HEK293 (cell line): Measurements from ENCODE around the gene NDFIP2.

Experiments used
- CTCF ChIA-PET: fragments of 350-600 bp; formaldehyde crosslinking; extraction: SDS; loops from one replicate; lab custom pipeline; 2021; ENCODE audit warnings: antibody characterized with exemption; lab: Yijun Ruan, JAX
- POLR2A ChIA-PET: fragments of 300-600 bp; formaldehyde crosslinking; extraction: SDS; loops from one replicate; lab custom pipeline; 2020; ENCODE audit warnings: antibody characterized with exemption, inconsistent platforms; lab: Yijun Ruan, JAX
- H3K27ac ChIP-seq: fragments of 200-500 bp; sonication (Bioruptor generic); 2 replicates; pipeline ENCODE4 v1.5.1; 2014; ENCODE audit warnings: low read depth, low read length, control low read depth, inconsistent platforms; ENCODE audit errors: extremely low read depth
- H3K36me3 ChIP-seq, 2 experiments: fragments of 200-500 bp in 1 of 2; sonication (Bioruptor generic) in 1 of 2; 1 replicate in 1 of 2; 2 replicates in 1 of 2; pipeline ENCODE4 v1.5.1; 2014 to 2017; ENCODE audit warnings: inconsistent platforms in 2 of 2, low read length in 2 of 2; ENCODE audit not compliant: control insufficient read depth in 2 of 2, insufficient read depth in 1 of 2
- H3K4me1 ChIP-seq: fragments of 200-500 bp; sonication (Bioruptor generic); 2 replicates; pipeline ENCODE4 v1.5.1; 2014; ENCODE audit warnings: mild to moderate bottlenecking, low read length, inconsistent platforms; ENCODE audit not compliant: control insufficient read depth, insufficient read depth
- H3K4me3 ChIP-seq: 2 replicates; pipeline ENCODE4 v1.5.1; 2011; ENCODE audit warnings: low read depth, mild to moderate bottlenecking, control low read depth, low read length, moderate library complexity
- H3K9me3 ChIP-seq: fragments of 200-500 bp; sonication (Bioruptor generic); 2 replicates; pipeline ENCODE4 v1.5.1; 2014; ENCODE audit warnings: low read depth, low read length, inconsistent platforms; ENCODE audit not compliant: control insufficient read depth, insufficient read depth
- MYNN ChIP-seq: fragments of 450-650 bp; formaldehyde crosslinking; IDR thresholded peaks from 2 replicates; pipeline ENCODE4 v1.5.1; 2016; ENCODE audit warnings: missing biosample characterization, missing genetic modification characterization, borderline replicate concordance
- SALL2 ChIP-seq: fragments of 450-650 bp; formaldehyde crosslinking; IDR thresholded peaks from 2 replicates; pipeline ENCODE4 v1.5.0; 2017; ENCODE audit warnings: missing biosample characterization, mild to moderate bottlenecking, missing genetic modification characterization, borderline replicate concordance
- ZEB2 ChIP-seq: fragments of 450-650 bp; formaldehyde crosslinking; IDR thresholded peaks from 2 replicates; pipeline ENCODE4 v1.5.1; 2016; ENCODE audit warnings: missing biosample characterization, missing genetic modification characterization
- ZNF155 ChIP-seq: fragments of 450-650 bp; formaldehyde crosslinking; IDR thresholded peaks from 2 replicates; pipeline ENCODE4 v1.5.1; 2016; ENCODE audit warnings: missing biosample characterization, missing genetic modification characterization
- ZNF211 ChIP-seq: fragments of 450-650 bp; formaldehyde crosslinking; IDR thresholded peaks from 2 replicates; pipeline ENCODE4 v1.5.1; 2016; ENCODE audit warnings: low read depth, missing biosample characterization, missing genetic modification characterization
- ZNF473 ChIP-seq: fragments of 450-650 bp; formaldehyde crosslinking; IDR thresholded peaks from 2 replicates; pipeline ENCODE4 v1.5.1; 2017; ENCODE audit warnings: missing biosample characterization, missing genetic modification characterization
- ZNF571 ChIP-seq: fragments of 450-650 bp; formaldehyde crosslinking; IDR thresholded peaks from 2 replicates; pipeline ENCODE4 v1.5.0; 2017; ENCODE audit warnings: missing biosample characterization, missing genetic modification characterization
- ZNF585B ChIP-seq: fragments of 450-650 bp; formaldehyde crosslinking; IDR thresholded peaks from 2 replicates; pipeline ENCODE4 v1.5.1; 2016; ENCODE audit warnings: missing biosample characterization, missing genetic modification characterization
- ZNF600 ChIP-seq: fragments of 450-650 bp; formaldehyde crosslinking; IDR thresholded peaks from 2 replicates; pipeline ENCODE4 v1.5.1; 2016; ENCODE audit warnings: missing biosample characterization, missing genetic modification characterization
- ZNF658 ChIP-seq: fragments of 450-650 bp; formaldehyde crosslinking; IDR thresholded peaks from 2 replicates; pipeline ENCODE4; 2016; ENCODE audit warnings: missing biosample characterization, missing genetic modification characterization
- ZNF707 ChIP-seq: fragments of 450-650 bp; formaldehyde crosslinking; IDR thresholded peaks from 2 replicates; pipeline ENCODE4 v1.5.1; 2016; ENCODE audit warnings: missing biosample characterization, missing genetic modification characterization
- ZNF747 ChIP-seq: fragments of 450-650 bp; formaldehyde crosslinking; IDR thresholded peaks from 2 replicates; pipeline ENCODE4 v1.5.1; 2016; ENCODE audit warnings: missing biosample characterization, missing genetic modification characterization
- ZNF76 ChIP-seq: fragments of 450-650 bp; formaldehyde crosslinking; IDR thresholded peaks from 2 replicates; pipeline ENCODE4; 2016; ENCODE audit warnings: low read depth, missing biosample characterization, missing genetic modification characterization, borderline replicate concordance
- ZNF777 ChIP-seq: fragments of 450-650 bp; formaldehyde crosslinking; IDR thresholded peaks from 2 replicates; pipeline ENCODE4 v1.5.1; 2017; ENCODE audit warnings: missing biosample characterization, missing genetic modification characterization, borderline replicate concordance
- TF ChIP-seq, protein P1 (sequence below): fragments of 450-650 bp; formaldehyde crosslinking; IDR thresholded peaks from 2 replicates; pipeline ENCODE4 v1.5.1; 2016; ENCODE audit warnings: missing biosample characterization, missing genetic modification characterization
- TF ChIP-seq, protein P2 (sequence below): fragments of 450-650 bp; formaldehyde crosslinking; IDR thresholded peaks from 2 replicates; pipeline ENCODE4 v1.5.1; 2016; ENCODE audit warnings: missing biosample characterization, missing genetic modification characterization
- TF ChIP-seq, protein P3 (sequence below): fragments of 450-650 bp; formaldehyde crosslinking; IDR thresholded peaks from 2 replicates; pipeline ENCODE4 v1.5.1; 2016; ENCODE audit warnings: missing biosample characterization, missing genetic modification characterization
- TF ChIP-seq, protein P4 (sequence below): IDR thresholded peaks from 2 replicates; pipeline ENCODE4 v1.6.1; 2011; ENCODE audit warnings: mild to moderate bottlenecking, low read depth, low read length, borderline replicate concordance
- TF ChIP-seq, protein P5 (sequence below): fragments of 450-650 bp; formaldehyde crosslinking; IDR thresholded peaks from 2 replicates; pipeline ENCODE4 v1.5.1; 2016; ENCODE audit warnings: missing biosample characterization, missing genetic modification characterization, borderline replicate concordance
- TF ChIP-seq, protein P6 (sequence below): fragments of 450-650 bp; formaldehyde crosslinking; IDR thresholded peaks from 2 replicates; pipeline ENCODE4 v1.5.1; 2017; ENCODE audit warnings: missing biosample characterization, missing genetic modification characterization

NDFIP2 gene

DNA sequence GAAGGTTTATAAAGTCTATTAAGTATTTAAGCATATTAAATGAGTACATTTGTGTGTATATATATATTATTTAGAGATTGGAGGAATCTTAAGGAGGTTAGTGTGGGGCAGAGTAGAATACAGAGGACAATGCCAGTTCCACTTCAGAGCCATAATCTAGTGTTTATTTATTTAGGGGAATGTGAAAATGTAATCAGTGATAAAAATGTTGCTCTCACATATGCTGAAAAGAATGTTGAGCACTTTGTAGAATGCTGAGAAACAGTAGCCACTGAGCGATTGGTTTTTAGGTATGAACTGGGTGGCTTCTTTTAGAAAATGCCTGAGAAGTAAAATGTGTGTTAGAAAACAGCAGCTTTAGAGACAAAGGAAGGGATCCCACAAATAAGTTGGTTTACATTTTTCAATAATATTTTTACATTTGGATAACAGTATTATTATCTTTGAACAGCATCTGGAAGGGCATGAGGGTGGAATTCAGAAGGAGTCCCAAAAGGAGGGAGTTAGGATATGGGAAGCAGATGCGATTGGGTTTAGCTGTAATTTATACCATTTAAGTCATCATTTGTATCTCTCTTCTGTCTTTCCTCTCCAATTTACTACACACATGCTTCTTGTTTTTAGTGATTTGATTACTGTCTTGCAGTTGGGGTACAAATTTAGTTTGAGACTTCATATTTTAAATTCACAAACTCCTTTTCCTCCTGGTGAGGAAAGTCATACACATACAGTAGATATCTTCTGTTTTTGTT is 68.6 kb downstream of the NDFIP2 start (continued):
- TF ChIP-seq ZNF571 (tag by site-specific recombination) (no peak), MYNN (tag by site-specific recombination) (no peak)

DNA sequence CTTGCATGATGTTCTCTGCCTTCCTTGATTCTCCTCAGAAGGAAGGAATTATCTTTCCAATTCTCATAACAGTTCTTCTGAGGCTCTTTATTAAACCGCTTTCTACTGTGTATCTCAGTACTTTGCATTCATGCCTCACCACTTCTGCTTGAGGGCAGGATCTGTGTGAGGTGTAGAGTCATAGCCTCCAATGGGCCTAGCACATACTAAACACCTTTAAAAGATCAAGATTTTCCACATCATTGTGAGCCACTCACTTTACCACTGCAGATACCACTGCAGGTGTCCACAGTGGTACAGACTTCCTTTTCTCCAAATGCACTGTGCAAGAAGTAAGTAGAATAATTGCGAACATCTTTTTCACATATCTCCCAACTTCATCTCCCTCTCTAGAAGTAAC is 76.7 kb downstream of the NDFIP2 start:
- H3K4me1 ChIP-seq = no peaks in the 10 kb centered on the region
- TF ChIP-seq, protein P1, sequence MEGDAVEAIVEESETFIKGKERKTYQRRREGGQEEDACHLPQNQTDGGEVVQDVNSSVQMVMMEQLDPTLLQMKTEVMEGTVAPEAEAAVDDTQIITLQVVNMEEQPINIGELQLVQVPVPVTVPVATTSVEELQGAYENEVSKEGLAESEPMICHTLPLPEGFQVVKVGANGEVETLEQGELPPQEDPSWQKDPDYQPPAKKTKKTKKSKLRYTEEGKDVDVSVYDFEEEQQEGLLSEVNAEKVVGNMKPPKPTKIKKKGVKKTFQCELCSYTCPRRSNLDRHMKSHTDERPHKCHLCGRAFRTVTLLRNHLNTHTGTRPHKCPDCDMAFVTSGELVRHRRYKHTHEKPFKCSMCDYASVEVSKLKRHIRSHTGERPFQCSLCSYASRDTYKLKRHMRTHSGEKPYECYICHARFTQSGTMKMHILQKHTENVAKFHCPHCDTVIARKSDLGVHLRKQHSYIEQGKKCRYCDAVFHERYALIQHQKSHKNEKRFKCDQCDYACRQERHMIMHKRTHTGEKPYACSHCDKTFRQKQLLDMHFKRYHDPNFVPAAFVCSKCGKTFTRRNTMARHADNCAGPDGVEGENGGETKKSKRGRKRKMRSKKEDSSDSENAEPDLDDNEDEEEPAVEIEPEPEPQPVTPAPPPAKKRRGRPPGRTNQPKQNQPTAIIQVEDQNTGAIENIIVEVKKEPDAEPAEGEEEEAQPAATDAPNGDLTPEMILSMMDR (tag by site-specific recombination) = no peak
- TF ChIP-seq, protein P2, sequence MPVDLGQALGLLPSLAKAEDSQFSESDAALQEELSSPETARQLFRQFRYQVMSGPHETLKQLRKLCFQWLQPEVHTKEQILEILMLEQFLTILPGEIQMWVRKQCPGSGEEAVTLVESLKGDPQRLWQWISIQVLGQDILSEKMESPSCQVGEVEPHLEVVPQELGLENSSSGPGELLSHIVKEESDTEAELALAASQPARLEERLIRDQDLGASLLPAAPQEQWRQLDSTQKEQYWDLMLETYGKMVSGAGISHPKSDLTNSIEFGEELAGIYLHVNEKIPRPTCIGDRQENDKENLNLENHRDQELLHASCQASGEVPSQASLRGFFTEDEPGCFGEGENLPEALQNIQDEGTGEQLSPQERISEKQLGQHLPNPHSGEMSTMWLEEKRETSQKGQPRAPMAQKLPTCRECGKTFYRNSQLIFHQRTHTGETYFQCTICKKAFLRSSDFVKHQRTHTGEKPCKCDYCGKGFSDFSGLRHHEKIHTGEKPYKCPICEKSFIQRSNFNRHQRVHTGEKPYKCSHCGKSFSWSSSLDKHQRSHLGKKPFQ (tag by site-specific recombination) = no peak
- no peak for TF ChIP-seq ZNF585B (tag by site-specific recombination)
- no peak for TF ChIP-seq ZNF658 (tag by site-specific recombination)
- TF ChIP-seq SALL2 (tag by site-specific recombination) = no peak
- no peak for TF ChIP-seq ZNF155 (tag by site-specific recombination)
- TF ChIP-seq, protein P3, sequence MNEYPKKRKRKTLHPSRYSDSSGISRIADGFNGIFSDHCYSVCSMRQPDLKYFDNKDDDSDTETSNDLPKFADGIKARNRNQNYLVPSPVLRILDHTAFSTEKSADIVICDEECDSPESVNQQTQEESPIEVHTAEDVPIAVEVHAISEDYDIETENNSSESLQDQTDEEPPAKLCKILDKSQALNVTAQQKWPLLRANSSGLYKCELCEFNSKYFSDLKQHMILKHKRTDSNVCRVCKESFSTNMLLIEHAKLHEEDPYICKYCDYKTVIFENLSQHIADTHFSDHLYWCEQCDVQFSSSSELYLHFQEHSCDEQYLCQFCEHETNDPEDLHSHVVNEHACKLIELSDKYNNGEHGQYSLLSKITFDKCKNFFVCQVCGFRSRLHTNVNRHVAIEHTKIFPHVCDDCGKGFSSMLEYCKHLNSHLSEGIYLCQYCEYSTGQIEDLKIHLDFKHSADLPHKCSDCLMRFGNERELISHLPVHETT = no peak
- TF ChIP-seq, protein P4, sequence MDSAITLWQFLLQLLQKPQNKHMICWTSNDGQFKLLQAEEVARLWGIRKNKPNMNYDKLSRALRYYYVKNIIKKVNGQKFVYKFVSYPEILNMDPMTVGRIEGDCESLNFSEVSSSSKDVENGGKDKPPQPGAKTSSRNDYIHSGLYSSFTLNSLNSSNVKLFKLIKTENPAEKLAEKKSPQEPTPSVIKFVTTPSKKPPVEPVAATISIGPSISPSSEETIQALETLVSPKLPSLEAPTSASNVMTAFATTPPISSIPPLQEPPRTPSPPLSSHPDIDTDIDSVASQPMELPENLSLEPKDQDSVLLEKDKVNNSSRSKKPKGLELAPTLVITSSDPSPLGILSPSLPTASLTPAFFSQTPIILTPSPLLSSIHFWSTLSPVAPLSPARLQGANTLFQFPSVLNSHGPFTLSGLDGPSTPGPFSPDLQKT = no peak
- TF ChIP-seq, protein P5, sequence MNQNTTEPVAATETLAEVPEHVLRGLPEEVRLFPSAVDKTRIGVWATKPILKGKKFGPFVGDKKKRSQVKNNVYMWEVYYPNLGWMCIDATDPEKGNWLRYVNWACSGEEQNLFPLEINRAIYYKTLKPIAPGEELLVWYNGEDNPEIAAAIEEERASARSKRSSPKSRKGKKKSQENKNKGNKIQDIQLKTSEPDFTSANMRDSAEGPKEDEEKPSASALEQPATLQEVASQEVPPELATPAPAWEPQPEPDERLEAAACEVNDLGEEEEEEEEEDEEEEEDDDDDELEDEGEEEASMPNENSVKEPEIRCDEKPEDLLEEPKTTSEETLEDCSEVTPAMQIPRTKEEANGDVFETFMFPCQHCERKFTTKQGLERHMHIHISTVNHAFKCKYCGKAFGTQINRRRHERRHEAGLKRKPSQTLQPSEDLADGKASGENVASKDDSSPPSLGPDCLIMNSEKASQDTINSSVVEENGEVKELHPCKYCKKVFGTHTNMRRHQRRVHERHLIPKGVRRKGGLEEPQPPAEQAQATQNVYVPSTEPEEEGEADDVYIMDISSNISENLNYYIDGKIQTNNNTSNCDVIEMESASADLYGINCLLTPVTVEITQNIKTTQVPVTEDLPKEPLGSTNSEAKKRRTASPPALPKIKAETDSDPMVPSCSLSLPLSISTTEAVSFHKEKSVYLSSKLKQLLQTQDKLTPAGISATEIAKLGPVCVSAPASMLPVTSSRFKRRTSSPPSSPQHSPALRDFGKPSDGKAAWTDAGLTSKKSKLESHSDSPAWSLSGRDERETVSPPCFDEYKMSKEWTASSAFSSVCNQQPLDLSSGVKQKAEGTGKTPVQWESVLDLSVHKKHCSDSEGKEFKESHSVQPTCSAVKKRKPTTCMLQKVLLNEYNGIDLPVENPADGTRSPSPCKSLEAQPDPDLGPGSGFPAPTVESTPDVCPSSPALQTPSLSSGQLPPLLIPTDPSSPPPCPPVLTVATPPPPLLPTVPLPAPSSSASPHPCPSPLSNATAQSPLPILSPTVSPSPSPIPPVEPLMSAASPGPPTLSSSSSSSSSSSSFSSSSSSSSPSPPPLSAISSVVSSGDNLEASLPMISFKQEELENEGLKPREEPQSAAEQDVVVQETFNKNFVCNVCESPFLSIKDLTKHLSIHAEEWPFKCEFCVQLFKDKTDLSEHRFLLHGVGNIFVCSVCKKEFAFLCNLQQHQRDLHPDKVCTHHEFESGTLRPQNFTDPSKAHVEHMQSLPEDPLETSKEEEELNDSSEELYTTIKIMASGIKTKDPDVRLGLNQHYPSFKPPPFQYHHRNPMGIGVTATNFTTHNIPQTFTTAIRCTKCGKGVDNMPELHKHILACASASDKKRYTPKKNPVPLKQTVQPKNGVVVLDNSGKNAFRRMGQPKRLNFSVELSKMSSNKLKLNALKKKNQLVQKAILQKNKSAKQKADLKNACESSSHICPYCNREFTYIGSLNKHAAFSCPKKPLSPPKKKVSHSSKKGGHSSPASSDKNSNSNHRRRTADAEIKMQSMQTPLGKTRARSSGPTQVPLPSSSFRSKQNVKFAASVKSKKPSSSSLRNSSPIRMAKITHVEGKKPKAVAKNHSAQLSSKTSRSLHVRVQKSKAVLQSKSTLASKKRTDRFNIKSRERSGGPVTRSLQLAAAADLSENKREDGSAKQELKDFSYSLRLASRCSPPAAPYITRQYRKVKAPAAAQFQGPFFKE = no peak
- TF ChIP-seq ZNF211 (tag by site-specific recombination) = no peak
- no peak for TF ChIP-seq ZNF747
- TF ChIP-seq ZEB2 (tag by site-specific recombination) = no peak
- TF ChIP-seq, protein P6, sequence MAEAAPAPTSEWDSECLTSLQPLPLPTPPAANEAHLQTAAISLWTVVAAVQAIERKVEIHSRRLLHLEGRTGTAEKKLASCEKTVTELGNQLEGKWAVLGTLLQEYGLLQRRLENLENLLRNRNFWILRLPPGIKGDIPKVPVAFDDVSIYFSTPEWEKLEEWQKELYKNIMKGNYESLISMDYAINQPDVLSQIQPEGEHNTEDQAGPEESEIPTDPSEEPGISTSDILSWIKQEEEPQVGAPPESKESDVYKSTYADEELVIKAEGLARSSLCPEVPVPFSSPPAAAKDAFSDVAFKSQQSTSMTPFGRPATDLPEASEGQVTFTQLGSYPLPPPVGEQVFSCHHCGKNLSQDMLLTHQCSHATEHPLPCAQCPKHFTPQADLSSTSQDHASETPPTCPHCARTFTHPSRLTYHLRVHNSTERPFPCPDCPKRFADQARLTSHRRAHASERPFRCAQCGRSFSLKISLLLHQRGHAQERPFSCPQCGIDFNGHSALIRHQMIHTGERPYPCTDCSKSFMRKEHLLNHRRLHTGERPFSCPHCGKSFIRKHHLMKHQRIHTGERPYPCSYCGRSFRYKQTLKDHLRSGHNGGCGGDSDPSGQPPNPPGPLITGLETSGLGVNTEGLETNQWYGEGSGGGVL (tag by site-specific recombination) = no peak
- no peak for TF ChIP-seq ZNF777 (tag by site-specific recombination)
- no peak for TF ChIP-seq ZNF600 (tag by site-specific recombination)
- TF ChIP-seq ZNF473 (tag by site-specific recombination) = no peak
- no peak for TF ChIP-seq ZNF571 (tag by site-specific recombination)
- no peak for TF ChIP-seq ZNF707 (tag by site-specific recombination)
- TF ChIP-seq ZNF76 (tag by site-specific recombination) = no peak
- no peak overlapping the region for H3K27ac ChIP-seq
- peaks cover 0 to 21% of the 10 kb centered on the region in 2 experiments; a peak in 1 of 3 replicates for H3K36me3 ChIP-seq
- POLR2A ChIA-PET = no interaction called here
- CTCF ChIA-PET = no interaction called here
- no peak overlapping the region for H3K4me3 ChIP-seq
- H3K9me3 ChIP-seq = no peaks in the 10 kb centered on the region
